Osteoblast (primary cell): ENCODE measurements around the gene ARHGEF4. TPM values are rescaled to one million over a fixed set of nuclear protein-coding genes. Genes with fewer than 3 reads are reported as not detected.

Experiments
- DNase-seq: peaks from one replicate; pipeline ENCODE4 v3.0.0; 2011; ENCODE audit warnings: low spot score, mixed read lengths; ENCODE audit not compliant: insufficient read length; ENCODE audit errors: missing footprints
- H2AFZ ChIP-seq: 2 replicates; pipeline ENCODE4 v1.6.0; 2011; ENCODE audit warnings: mild to moderate bottlenecking, low read length
- H3K27ac ChIP-seq: 2 replicates; pipeline ENCODE4 v1.5.1; 2011; ENCODE audit warnings: mild to moderate bottlenecking, low read depth, low read length, moderate library complexity
- H3K27me3 ChIP-seq: 2 replicates; pipeline ENCODE4 v1.6.0; 2012; ENCODE audit warnings: mild to moderate bottlenecking, control low read depth, inconsistent platforms, low read length, moderate library complexity; ENCODE audit not compliant: insufficient read depth
- H3K36me3 ChIP-seq: 2 replicates; pipeline ENCODE4 v1.5.1; 2011; ENCODE audit warnings: mild to moderate bottlenecking, low read length, control low read depth, moderate library complexity; ENCODE audit not compliant: insufficient read depth
- H3K4me1 ChIP-seq: 2 replicates; pipeline ENCODE4 v1.5.1; 2011; ENCODE audit warnings: mild to moderate bottlenecking, low read length, control low read depth, moderate library complexity; ENCODE audit not compliant: insufficient read depth
- H3K4me2 ChIP-seq: 2 replicates; pipeline ENCODE4 v1.6.0; 2011; ENCODE audit warnings: mild to moderate bottlenecking, low read length; ENCODE audit not compliant: insufficient read depth
- H3K4me3 ChIP-seq: fragments of 200-600 bp; sonication (generic); 3 replicates; pipeline ENCODE4 v1.5.1; 2012; ENCODE audit warnings: mild to moderate bottlenecking, low read length, inconsistent platforms; ENCODE audit not compliant: insufficient read depth
- H3K79me2 ChIP-seq: 2 replicates; pipeline ENCODE4 v1.6.0; 2012; ENCODE audit warnings: mild to moderate bottlenecking, low read length, control low read depth, inconsistent platforms; ENCODE audit not compliant: insufficient read depth
- H3K9me3 ChIP-seq: 2 replicates; pipeline ENCODE4 v1.5.1; 2011; ENCODE audit warnings: low read depth, low read length, control low read depth
- H4K20me1 ChIP-seq: 2 replicates; pipeline ENCODE4 v1.6.0; 2012; ENCODE audit warnings: mild to moderate bottlenecking, low read length, control low read depth; ENCODE audit not compliant: insufficient read depth
- CTCF ChIP-seq: IDR thresholded peaks from 2 replicates; pipeline ENCODE4 v1.5.1; 2011; ENCODE audit warnings: mild to moderate bottlenecking, low read depth, low read length, moderate library complexity; ENCODE audit errors: extremely low read depth
- total RNA-seq: library from RNA; depleted of rRNA; stranded (reverse); fragments of >200 nt; gene quantifications from 2 replicates; pipeline ENCODE4 v1.2.3, GENCODE V29; 2012

The ARHGEF4 gene
- total RNA-seq, 1 donor, result 3.6 TPM

GRCh38 chr2:130975729-130976128 is 139.0 kb downstream of the ARHGEF4 start:
- Histone ChIP-seq H3K4me1 (no peaks in the 10 kb centered on the region), H3K36me3 (no peaks in the 10 kb centered on the region), H3K4me3 (no peak overlapping the region), H2AFZ (no peak overlapping the region), H3K4me2 (no peak overlapping the region), H3K79me2 (no peaks in the 10 kb centered on the region), H3K27ac (no peak overlapping the region), H3K27me3 (no peaks in the 10 kb centered on the region), H3K9me3 (no peaks in the 10 kb centered on the region), H4K20me1 (no peaks in the 10 kb centered on the region)
- TF ChIP-seq CTCF, result no peak
- no peak for DNase-seq

GRCh38 chr2:130976591-130977237 is 140.0 kb downstream of the ARHGEF4 start:
- H3K79me2 ChIP-seq, result no peaks in the 10 kb centered on the region
- H3K27me3 ChIP-seq, result no peaks in the 10 kb centered on the region
- H3K4me3 ChIP-seq, result no peak overlapping the region
- H2AFZ ChIP-seq, result no peak overlapping the region
- H3K36me3 ChIP-seq, result no peaks in the 10 kb centered on the region
- DNase-seq, result no peak
- H3K9me3 ChIP-seq, result no peaks in the 10 kb centered on the region
- no peak overlapping the region for H3K27ac ChIP-seq
- no peaks in the 10 kb centered on the region for H4K20me1 ChIP-seq
- H3K4me1 ChIP-seq, result no peaks in the 10 kb centered on the region
- no peak for TF ChIP-seq CTCF
- H3K4me2 ChIP-seq, result no peak overlapping the region

GRCh38 chr2:130977461-130978050 is 140.8 kb downstream of the ARHGEF4 start:
- no peak for DNase-seq
- no peak overlapping the region for H3K4me2 ChIP-seq
- H4K20me1 ChIP-seq, result no peaks in the 10 kb centered on the region
- H3K9me3 ChIP-seq, result no peaks in the 10 kb centered on the region
- no peaks in the 10 kb centered on the region for H3K79me2 ChIP-seq
- H3K27me3 ChIP-seq, result no peaks in the 10 kb centered on the region
- H3K27ac ChIP-seq, result no peak overlapping the region
- H3K36me3 ChIP-seq, result no peaks in the 10 kb centered on the region
- no peak overlapping the region for H2AFZ ChIP-seq
- H3K4me1 ChIP-seq, result no peaks in the 10 kb centered on the region
- no peak overlapping the region for H3K4me3 ChIP-seq
- TF ChIP-seq CTCF, result no peak

GRCh38 chr2:130981667-130982066 is 145.0 kb downstream of the ARHGEF4 start:
- Histone ChIP-seq H3K4me1 (no peaks in the 10 kb centered on the region), H3K27me3 (no peaks in the 10 kb centered on the region), H3K27ac (no peak overlapping the region), H4K20me1 (no peaks in the 10 kb centered on the region), H3K4me2 (no peak overlapping the region), H2AFZ (no peak overlapping the region), H3K4me3 (no peak overlapping the region), H3K36me3 (no peaks in the 10 kb centered on the region), H3K9me3 (no peaks in the 10 kb centered on the region), H3K79me2 (no peaks in the 10 kb centered on the region)
- no peak for TF ChIP-seq CTCF
- no peak for DNase-seq
